H1 (cell line): ENCODE data around the gene MYL3. TPM values are rescaled to one million over a fixed set of nuclear protein-coding genes. Genes with fewer than 3 reads are reported as not detected.

Experiments
- CTCF ChIA-PET: fragments of 300-600 bp; sonication (Branson Sonifier 250); formaldehyde crosslinking; loops from one replicate; lab custom pipeline; 2021; ENCODE audit not compliant: partially characterized antibody; lab: Charles Lee
- POLR2A ChIA-PET: fragments of 300-600 bp; sonication (Branson Sonifier 250); formaldehyde crosslinking; loops from one replicate; lab custom pipeline; 2021; ENCODE audit warnings: inconsistent platforms; ENCODE audit not compliant: partially characterized antibody; lab: Charles Lee
- DNase-seq, 2 experiments: peaks; one replicate each; pipeline versions ENCODE4 v3.0.0 to v3.0.0-alpha.2; 2010 to 2022; ENCODE audit warnings: low spot score in 2 of 2, low read depth in 1 of 2, mixed read lengths in 1 of 2
- FAIRE-seq: peaks from 2 replicates; lab custom pipeline; 2011; peaks lifted over from hg19 to GRCh38; lab: Jason Lieb, UNC
- H2AFZ ChIP-seq: 2 replicates; pipeline ENCODE4 v1.8.1; 2012; ENCODE audit warnings: low read length, inconsistent platforms
- H2AK5ac ChIP-seq: 2 replicates; pipeline ENCODE4 v1.6.1; 2013; ENCODE audit warnings: low read depth, low read length
- H2BK120ac ChIP-seq: replicated peaks from 2 replicates; pipeline ENCODE3; 2013; ENCODE audit warnings: low read depth, low read length, inconsistent platforms
- H2BK12ac ChIP-seq: 2 replicates; pipeline ENCODE4 v1.6.1; 2013; ENCODE audit warnings: low read depth, low read length
- H2BK15ac ChIP-seq: 2 replicates; pipeline ENCODE4 v1.6.1; 2013; ENCODE audit warnings: low read length
- H2BK20ac ChIP-seq: 2 replicates; pipeline ENCODE4 v1.6.1; 2013; ENCODE audit warnings: low read length
- H2BK5ac ChIP-seq: 2 replicates; pipeline ENCODE4 v1.6.1; 2013; ENCODE audit warnings: low read depth, low read length
- H3K14ac ChIP-seq: 2 replicates; pipeline ENCODE4 v1.6.1; 2013; ENCODE audit warnings: inconsistent platforms; ENCODE audit not compliant: insufficient read length
- H3K18ac ChIP-seq: 2 replicates; pipeline ENCODE4 v1.6.1; 2013; ENCODE audit warnings: low read length; ENCODE audit errors: extremely low read depth
- H3K23ac ChIP-seq: 2 replicates; pipeline ENCODE4 v1.6.1; 2013; ENCODE audit warnings: inconsistent platforms; ENCODE audit not compliant: insufficient read length
- H3K23me2 ChIP-seq: 2 replicates; pipeline ENCODE4 v1.6.1; 2013; ENCODE audit warnings: low read depth, low read length
- H3K27ac ChIP-seq: 2 replicates; pipeline ENCODE4 v1.6.1; 2011; ENCODE audit warnings: low read depth, low read length, inconsistent platforms
- H3K27me3 ChIP-seq, 4 experiments: replicated peaks in 1 of 4; 1 replicate in 1 of 4; 2 replicates in 3 of 4; pipeline versions ENCODE4 v1.6.1 to v1.8.1; 2011 to 2013; ENCODE audit warnings: low read length in 3 of 4, mild to moderate bottlenecking in 3 of 4, inconsistent platforms in 2 of 4, mixed read lengths in 2 of 4, moderate library complexity in 1 of 4; ENCODE audit not compliant: control insufficient read depth in 3 of 4, insufficient read depth in 3 of 4; ENCODE audit errors: extremely low read depth in 1 of 4
- H3K36me3 ChIP-seq, 4 experiments: 2 replicates each; pipeline versions ENCODE4 v1.6.1 to v1.8.1; 2011 to 2013; ENCODE audit warnings: mild to moderate bottlenecking in 4 of 4, low read length in 3 of 4, moderate library complexity in 2 of 4, control low read depth in 1 of 4, inconsistent platforms in 1 of 4; ENCODE audit not compliant: insufficient read depth in 4 of 4, control insufficient read depth in 2 of 4
- H3K4ac ChIP-seq: replicated peaks from 2 replicates; pipeline ENCODE3; 2013; ENCODE audit warnings: low read length, low read depth, mixed read lengths, inconsistent platforms; ENCODE audit not compliant: insufficient read length
- H3K4me1 ChIP-seq, 4 experiments: replicated peaks in 1 of 4; 1 replicate in 1 of 4; 2 replicates in 3 of 4; pipeline versions ENCODE4 v1.6.1 to v1.8.1; 2011 to 2013; ENCODE audit warnings: low read length in 3 of 4, inconsistent platforms in 2 of 4, mixed read lengths in 1 of 4; ENCODE audit not compliant: insufficient read depth in 4 of 4, control insufficient read depth in 3 of 4
- H3K4me2 ChIP-seq, 2 experiments: 2 replicates each; pipeline versions ENCODE4 v1.6.1 to v1.8.1; 2011 to 2013; ENCODE audit warnings: low read depth in 2 of 2, low read length in 2 of 2, control low read depth in 1 of 2, inconsistent platforms in 1 of 2, mild to moderate bottlenecking in 1 of 2; ENCODE audit not compliant: insufficient read depth in 1 of 2
- H3K4me3 ChIP-seq, 4 experiments: fragments of 200-600, 300-600 bp in 1 of 4; sonication (generic), shearing (Covaris generic), sonication (Bioruptor Twin) in 1 of 4; 2 replicates each; pipeline versions ENCODE4 v1.5.1 to v1.8.1; 2011 to 2016; ENCODE audit warnings: low read length in 4 of 4, low read depth in 3 of 4, control low read depth in 2 of 4, inconsistent platforms in 2 of 4, mild to moderate bottlenecking in 2 of 4, mixed read lengths in 1 of 4, moderate library complexity in 1 of 4; ENCODE audit not compliant: insufficient read depth in 2 of 4; ENCODE audit errors: extremely low read depth in 1 of 4
- H3K56ac ChIP-seq: replicated peaks from 2 replicates; pipeline ENCODE3; 2013; ENCODE audit warnings: low read depth, mild to moderate bottlenecking, mixed read lengths, low read length, inconsistent platforms; ENCODE audit not compliant: insufficient read length
- H3K79me1 ChIP-seq: 2 replicates; pipeline ENCODE4 v1.6.1; 2013; ENCODE audit warnings: low read depth, low read length, control low read depth
- H3K79me2 ChIP-seq, 2 experiments: 2 replicates each; pipeline versions ENCODE4 v1.6.1 to v1.8.1; 2012 to 2013; ENCODE audit warnings: low read length in 2 of 2, mild to moderate bottlenecking in 2 of 2, inconsistent platforms in 1 of 2; ENCODE audit not compliant: insufficient read depth in 2 of 2, control insufficient read depth in 1 of 2
- H3K9ac ChIP-seq, 4 experiments: replicated peaks in 1 of 4; 1 replicate in 1 of 4; 2 replicates in 3 of 4; pipeline versions ENCODE4 v1.6.1 to v1.8.1; 2011 to 2013; ENCODE audit warnings: low read depth in 3 of 4, low read length in 3 of 4, control low read depth in 2 of 4, mild to moderate bottlenecking in 2 of 4, moderate library complexity in 2 of 4, inconsistent platforms in 1 of 4; ENCODE audit errors: extremely low read depth in 1 of 4
- H3K9me3 ChIP-seq, 2 experiments: 2 replicates each; pipeline versions ENCODE4 v1.6.1 to v1.8.1; 2012 to 2013; ENCODE audit warnings: mild to moderate bottlenecking in 2 of 2, moderate library complexity in 2 of 2, control low read depth in 1 of 2, inconsistent platforms in 1 of 2, low read depth in 1 of 2, low read length in 1 of 2, mixed read lengths in 1 of 2; ENCODE audit not compliant: insufficient read depth in 2 of 2
- H4K20me1 ChIP-seq, 2 experiments: replicated peaks in 1 of 2; 2 replicates each; pipeline versions ENCODE3 to v1.8.1; 2011 to 2013; ENCODE audit warnings: inconsistent platforms in 2 of 2, low read length in 2 of 2, mild to moderate bottlenecking in 1 of 2; ENCODE audit not compliant: insufficient read depth in 2 of 2, control insufficient read depth in 1 of 2
- H4K5ac ChIP-seq: 2 replicates; pipeline ENCODE4 v1.6.1; 2013; ENCODE audit warnings: low read length, low read depth, mixed read lengths, inconsistent platforms; ENCODE audit not compliant: insufficient read length
- H4K8ac ChIP-seq: 2 replicates; pipeline ENCODE4 v1.8.0; 2013; ENCODE audit warnings: mild to moderate bottlenecking, moderate library complexity, low read length, inconsistent platforms; ENCODE audit not compliant: insufficient read depth; ENCODE audit errors: extremely low read depth
- H4K91ac ChIP-seq: replicated peaks from 2 replicates; pipeline ENCODE3; 2013; ENCODE audit warnings: low read length, mixed read lengths, inconsistent platforms; ENCODE audit not compliant: insufficient read length
- HDAC2 ChIP-seq, 2 experiments: fragments of 300-600 bp in 1 of 2; sonication (generic) in 1 of 2; IDR thresholded peaks; 2 replicates each; pipeline ENCODE4 v1.6.1; 2011 to 2012; ENCODE audit warnings: low read depth in 2 of 2, low read length in 2 of 2, mild to moderate bottlenecking in 2 of 2, moderate library complexity in 2 of 2, borderline replicate concordance in 1 of 2, inconsistent platforms in 1 of 2
- WGBS, 2 experiments: shearing (Covaris generic) in 1 of 2; methylation state at CpG; one replicate each; pipeline versions ENCODE4 v1.1.6 to v1.1.7; 2013 to 2015; ENCODE audit warnings: low lambda C conversion rate in 2 of 2, mixed read lengths in 2 of 2, inconsistent platforms in 1 of 2, low coverage in 1 of 2, missing lambda C conversion rate in 1 of 2; ENCODE audit not compliant: insufficient replicate concordance in 2 of 2, insufficient coverage in 1 of 2, insufficient read length in 1 of 2; ENCODE audit errors: extremely low coverage in 1 of 2, missing lambda C conversion rate in 1 of 2; 5-methylcytosine and 5-hydroxymethylcytosine counted together
- polyA plus RNA-seq, 7 experiments: library from polyadenylated mRNA; depleted of rRNA in 3 of 7; stranded (reverse) in 5 of 7; unstranded in 2 of 7; fragments of >200 nt in 5 of 7; fragments of 200-250 nt in 2 of 7; gene quantifications; 1 replicate in 5 of 7; 2 replicates in 1 of 7; 4 replicates in 1 of 7; pipeline versions ENCODE4 v1.2.1 to v1.2.3, GENCODE V29; 2011 to 2013; ENCODE audit warnings: missing spikeins in 2 of 7, mixed read lengths in 2 of 7
- total RNA-seq: library from RNA; stranded (reverse); fragmentation: NEBNext Ultra II Directional; extraction: Animal tissue kit (Norgen Biotek cat#: 25700); gene quantifications from 2 replicates; pipeline ENCODE4 v1.2.1, GENCODE V29; 2021
- TF ChIP-seq, protein P1 (sequence below): IDR thresholded peaks from 2 replicates; pipeline ENCODE4 v1.6.1; 2011; ENCODE audit warnings: low read depth, mild to moderate bottlenecking, low read length; ENCODE audit not compliant: insufficient read depth

MYL3 gene
- total and polyA plus RNA-seq, 2 of the 8 experiments (the other 6 are each of a cell fraction or from before 2014, with no cell fraction given): 0.06 TPM; not detected in 1

DNA sequence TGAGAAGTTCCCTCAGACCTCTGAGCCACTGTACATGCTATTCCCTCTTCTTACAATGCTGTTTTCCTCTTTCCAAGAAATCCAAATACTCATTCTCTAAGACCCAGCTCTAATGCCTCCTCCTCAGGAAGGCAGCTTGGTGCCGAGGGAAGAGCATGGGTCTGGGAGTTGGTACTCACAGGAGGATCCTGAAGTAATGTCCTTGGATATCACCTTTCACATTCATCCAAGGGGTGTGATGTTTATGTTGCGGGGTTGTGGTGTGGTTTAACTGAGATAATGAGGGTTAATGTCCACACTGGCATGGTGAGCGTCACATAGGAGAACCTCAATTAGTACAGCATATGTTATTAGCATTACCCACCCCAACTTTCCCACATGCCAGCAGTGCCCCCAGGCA, 31.9 kb downstream of the MYL3 start:
- no peak for FAIRE-seq

More for the DNA sequence above, 31.9 kb downstream of the MYL3 start:
- Histone ChIP-seq H3K14ac (no peak overlapping the region), H2BK15ac (no peak overlapping the region), H3K4me3 (no peak overlapping the region), H3K27me3 (no peaks in the 10 kb centered on the region; a peak in 1 of 7 replicates), H3K18ac (no peak overlapping the region), H2BK120ac (no peak overlapping the region), H4K8ac (no peak overlapping the region), H3K4me2 (no peak overlapping the region), H4K5ac (no peak overlapping the region), H3K23ac (no peak overlapping the region), H3K56ac (no peak overlapping the region), H3K9me3 (no peaks in the 10 kb centered on the region; a peak in 2 of 4 replicates), H3K79me2 (no peaks in the 10 kb centered on the region), H2BK12ac (no peak overlapping the region), H3K36me3 (no peaks in the 10 kb centered on the region), H3K4ac (no peak overlapping the region), H3K27ac (no peak overlapping the region), H4K20me1 (no peaks in the 10 kb centered on the region), H3K4me1 (peaks cover 0 to 3% (median 0%) of the 10 kb centered on the region in 4 experiments; a peak in 1 of 7 replicates), H4K91ac (no peak overlapping the region), H2BK20ac (no peak overlapping the region), H3K23me2 (no peaks in the 10 kb centered on the region), H2AK5ac (no peak overlapping the region), H2BK5ac (no peak overlapping the region), H3K79me1 (no peaks in the 10 kb centered on the region), H2AFZ (no peak overlapping the region), H3K9ac (no peak overlapping the region)
- WGBS, 2 experiments: 86% methylated on average over 3 of the region's 3 CpGs; no CpG with 5 or more reads in 1 of the 2 experiments
- DNase-seq: peak in 1 of 2 experiments; percentile 11
- POLR2A ChIA-PET: no interaction called here
- TF ChIP-seq, protein P1, sequence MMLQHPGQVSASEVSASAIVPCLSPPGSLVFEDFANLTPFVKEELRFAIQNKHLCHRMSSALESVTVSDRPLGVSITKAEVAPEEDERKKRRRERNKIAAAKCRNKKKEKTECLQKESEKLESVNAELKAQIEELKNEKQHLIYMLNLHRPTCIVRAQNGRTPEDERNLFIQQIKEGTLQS: no peak
- TF ChIP-seq HDAC2 (IDR thresholded peaks at IDR 0.05; ENCODE audit: borderline replicate concordance in 1 of 2, low read depth in 2 of 2, low read length in 2 of 2): no peak
- CTCF ChIA-PET: interaction anchor here (1.2 kb wide), 1 partner anchor 16 kb away, joined by 3 read pairs; no protein-coding TSS in a partner anchor
